Duodenal mucosa (tissue), 2 donors: Measurements from ENCODE around the gene RPP21.

ENCODE experiments used
- H3K27ac ChIP-seq: one replicate; pipeline ENCODE4 v1.7.0; 2013; ENCODE audit warnings: low read depth, low read length
- H3K27me3 ChIP-seq, 2 donors: one replicate each; pipeline ENCODE4 v1.7.0; 2013; ENCODE audit warnings: low read length in 2 of 2, control low read depth in 1 of 2; ENCODE audit not compliant: insufficient read depth in 2 of 2, control insufficient read depth in 1 of 2
- H3K36me3 ChIP-seq, 2 donors: one replicate each; pipeline ENCODE4 v1.7.0; 2013; ENCODE audit warnings: low read length in 2 of 2, control low read depth in 1 of 2; ENCODE audit not compliant: insufficient read depth in 2 of 2, control insufficient read depth in 1 of 2
- H3K4me1 ChIP-seq, 2 donors: one replicate each; pipeline ENCODE4 v1.7.0; 2013; ENCODE audit warnings: low read length in 2 of 2, control low read depth in 1 of 2; ENCODE audit not compliant: insufficient read depth in 2 of 2, control insufficient read depth in 1 of 2
- H3K4me3 ChIP-seq, 2 donors: one replicate each; pipeline ENCODE4 v1.7.0; 2013; ENCODE audit warnings: low read length in 2 of 2, low read depth in 1 of 2
- H3K9ac ChIP-seq, 2 donors: one replicate each; pipeline ENCODE4 v1.7.0; 2013; ENCODE audit warnings: low read length in 2 of 2, low read depth in 1 of 2
- H3K9me3 ChIP-seq, 2 donors: one replicate each; pipeline ENCODE4 v1.7.0; 2013; ENCODE audit warnings: low read length in 2 of 2, control low read depth in 1 of 2; ENCODE audit not compliant: control insufficient read depth in 1 of 2

Gene RPP21

GRCh38 chr6:30344868-30345671 is at the start of gene RPP21:
Gene RPP21 (plus strand): TSS chr6:30345156. CDS start chr6:30345172, 16 bp downstream.
- H3K9ac ChIP-seq: peak within 1 kb of the TSS; percentile 81 to 82
- H3K4me1 ChIP-seq: peaks cover 4 to 9% of the 10 kb centered on the region in 2 donors
- no peaks in the 10 kb centered on the region for H3K9me3 ChIP-seq
- peak within 1 kb of the TSS; percentile 85 for H3K27ac ChIP-seq
- H3K27me3 ChIP-seq: no peaks in the 10 kb centered on the region
- H3K4me3 ChIP-seq: peak within 1 kb of the TSS; percentile 86 to 87
- peaks cover 12 to 32% of the 10 kb centered on the region in 2 donors for H3K36me3 ChIP-seq

GRCh38 chr6:30295837-30296236 is 49.1 kb upstream of the RPP21 start:
- Histone ChIP-seq H3K36me3 (peaks cover 32 to 39% of the 10 kb centered on the region in 2 donors), H3K4me3 (no peak overlapping the region), H3K27me3 (no peaks in the 10 kb centered on the region), H3K9me3 (peaks cover 0 to 2% of the 10 kb centered on the region in 2 donors), H3K9ac (no peak overlapping the region), H3K4me1 (no peaks in the 10 kb centered on the region), H3K27ac (no peak overlapping the region)

- H3K27me3 ChIP-seq: no peaks in the 10 kb centered on the region
- no peaks in the 10 kb centered on the region for H3K4me1 ChIP-seq
- H3K27ac ChIP-seq: no peak overlapping the region
- H3K36me3 ChIP-seq: peaks cover 19 to 20% of the 10 kb centered on the region in 2 donors
- H3K4me3 ChIP-seq: no peak overlapping the region
- no peak overlapping the region for H3K9ac ChIP-seq
- H3K9me3 ChIP-seq: peaks cover 0 to 2% of the 10 kb centered on the region in 2 donors
These were observed 41.0 kb upstream of the RPP21 start for GRCh38 chr6:30304002-30304401.

GRCh38 chr6:30311101-30311500 is 33.9 kb upstream of the RPP21 start:
- Histone ChIP-seq H3K9ac (no peak overlapping the region), H3K27me3 (no peaks in the 10 kb centered on the region), H3K27ac (no peak overlapping the region), H3K4me3 (no peak overlapping the region), H3K36me3 (peaks cover 12 to 49% of the 10 kb centered on the region in 2 donors), H3K4me1 (peaks cover 2 to 3% of the 10 kb centered on the region in 2 donors), H3K9me3 (no peaks in the 10 kb centered on the region)

- Histone ChIP-seq H3K36me3 (peaks cover 12 to 48% of the 10 kb centered on the region in 2 donors), H3K27me3 (no peaks in the 10 kb centered on the region), H3K4me1 (peaks cover 2 to 3% of the 10 kb centered on the region in 2 donors), H3K27ac (no peak overlapping the region), H3K4me3 (no peak overlapping the region), H3K9ac (no peak overlapping the region), H3K9me3 (no peaks in the 10 kb centered on the region)
These were observed 33.3 kb upstream of the RPP21 start for GRCh38 chr6:30311671-30312070.

GRCh38 chr6:30312266-30312665 is 32.7 kb upstream of the RPP21 start:
- peaks cover 2 to 3% of the 10 kb centered on the region in 2 donors for H3K4me1 ChIP-seq
- no peak overlapping the region for H3K4me3 ChIP-seq
- H3K27ac ChIP-seq: no peak overlapping the region
- H3K9me3 ChIP-seq: no peaks in the 10 kb centered on the region
- H3K27me3 ChIP-seq: no peaks in the 10 kb centered on the region
- H3K9ac ChIP-seq: no peak overlapping the region
- peaks cover 12 to 44% of the 10 kb centered on the region in 2 donors for H3K36me3 ChIP-seq

- peaks cover 12 to 43% of the 10 kb centered on the region in 2 donors for H3K36me3 ChIP-seq
- no peaks in the 10 kb centered on the region for H3K9me3 ChIP-seq
- H3K4me3 ChIP-seq: no peak overlapping the region
- H3K4me1 ChIP-seq: peaks cover 2 to 3% of the 10 kb centered on the region in 2 donors
- no peaks in the 10 kb centered on the region for H3K27me3 ChIP-seq
- no peak overlapping the region for H3K9ac ChIP-seq
- H3K27ac ChIP-seq: no peak overlapping the region
These were observed 32.2 kb upstream of the RPP21 start for GRCh38 chr6:30312676-30313321.

GRCh38 chr6:30315156-30315555 is 29.8 kb upstream of the RPP21 start:
- Histone ChIP-seq H3K36me3 (peaks cover 15 to 36% of the 10 kb centered on the region in 2 donors), H3K4me3 (no peak overlapping the region), H3K4me1 (peaks cover 2 to 3% of the 10 kb centered on the region in 2 donors), H3K27me3 (no peaks in the 10 kb centered on the region), H3K27ac (no peak overlapping the region), H3K9me3 (no peaks in the 10 kb centered on the region), H3K9ac (no peak overlapping the region)

GRCh38 chr6:30317913-30318589 is 26.9 kb upstream of the RPP21 start:
- Histone ChIP-seq H3K27me3 (no peaks in the 10 kb centered on the region), H3K4me1 (peaks cover 5 to 6% of the 10 kb centered on the region in 2 donors), H3K27ac (no peak overlapping the region), H3K36me3 (peaks cover 11 to 25% of the 10 kb centered on the region in 2 donors), H3K4me3 (no peak overlapping the region), H3K9me3 (no peaks in the 10 kb centered on the region), H3K9ac (no peak overlapping the region)
